Measurements from ENCODE around the gene RHOJ.

RHOJ gene

GRCh38 chr14:63209160-63209559 lies 4.9 kb downstream of the RHOJ start:
- DNase-seq, result no peak

- no peak for DNase-seq
Observed at GRCh38 chr14:63210812-63211211, 6.6 kb downstream of the RHOJ start.

- DNase-seq, result no peak
Observed at GRCh38 chr14:63212209-63212608, 8.0 kb downstream of the RHOJ start.

GRCh38 chr14:63212776-63213500 lies 8.7 kb downstream of the RHOJ start:
- DNase-seq, result no peak

GRCh38 chr14:63214417-63215196 lies 10.4 kb downstream of the RHOJ start:
- DNase-seq, result no peak

GRCh38 chr14:63220526-63220925 lies 16.3 kb downstream of the RHOJ start:
- DNase-seq, result no peak

- DNase-seq, result no peak
Observed at GRCh38 chr14:63223596-63223995, 19.4 kb downstream of the RHOJ start.

GRCh38 chr14:63224196-63224595 lies 20.0 kb downstream of the RHOJ start:
- DNase-seq, result no peak

- no peak for DNase-seq
Observed at GRCh38 chr14:63228217-63228616, 24.0 kb downstream of the RHOJ start.

- DNase-seq, result no peak
Observed at GRCh38 chr14:63229330-63230059, 25.3 kb downstream of the RHOJ start.

- no peak for DNase-seq
Observed at GRCh38 chr14:63231766-63232165, 27.5 kb downstream of the RHOJ start.

- no peak for DNase-seq
Observed at GRCh38 chr14:63237791-63238190, 33.5 kb downstream of the RHOJ start.

- DNase-seq, result no peak
Observed at GRCh38 chr14:63240221-63240620, 36.0 kb downstream of the RHOJ start.

GRCh38 chr14:63241096-63241495 lies 36.9 kb downstream of the RHOJ start:
- no peak for DNase-seq

- DNase-seq, result no peak
Observed at GRCh38 chr14:63243646-63244045, 39.4 kb downstream of the RHOJ start.

- no peak for DNase-seq
Observed at GRCh38 chr14:63245893-63246292, 41.6 kb downstream of the RHOJ start.

GRCh38 chr14:63248211-63248610 lies 44.0 kb downstream of the RHOJ start:
- no peak for DNase-seq

GRCh38 chr14:63249092-63249491 lies 44.8 kb downstream of the RHOJ start:
- no peak for DNase-seq

- no peak for DNase-seq
Observed at GRCh38 chr14:63257299-63257698, 53.1 kb downstream of the RHOJ start.

GRCh38 chr14:63262446-63262845 lies 58.2 kb downstream of the RHOJ start:
- no peak for DNase-seq

- DNase-seq, result no peak
Observed at GRCh38 chr14:63266106-63266505, 61.9 kb downstream of the RHOJ start.

GRCh38 chr14:63267171-63267570 lies 62.9 kb downstream of the RHOJ start:
- no peak for DNase-seq

- no peak for DNase-seq
Observed at GRCh38 chr14:63268771-63269170, 64.5 kb downstream of the RHOJ start.

Data from CD4-positive, alpha-beta T cell treated with Interleukin-1 beta for 1 hour (primary cell).